Middle frontal gyrus (tissue), 1 donor: ENCODE measurements around the gene KLRC4.
"Not testable (repeated sequence)": the region's sequence is repeated elsewhere in the genome, so short reads cannot be mapped to it uniquely, and the experiment has no call there.

ENCODE experiments used
- DNase-seq: peaks from one replicate; pipeline ENCODE4 v3.0.0-alpha.2; 2015; ENCODE audit warnings: low spot score; ENCODE audit errors: extremely low spot score

The KLRC4 gene

DNA sequence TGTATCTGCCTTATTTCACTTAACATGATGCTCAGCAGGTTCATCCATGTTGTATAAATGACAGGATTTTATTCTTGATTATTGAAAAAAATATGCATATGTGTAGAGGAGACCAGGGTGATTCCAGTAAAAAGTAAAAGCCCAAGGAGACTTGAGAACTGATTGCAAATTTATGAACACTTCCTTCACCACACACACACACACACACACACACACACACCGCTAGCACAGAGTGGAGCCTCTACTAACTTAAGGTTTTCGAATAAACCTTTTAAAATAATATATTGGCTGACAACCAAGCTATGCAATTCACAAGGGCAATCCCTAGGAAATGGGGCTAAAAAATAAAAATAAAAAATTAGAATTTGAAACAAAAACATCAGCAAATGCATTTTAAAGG lies 11.4 kb downstream of the KLRC4 start:
- DNase-seq: no peak

DNA sequence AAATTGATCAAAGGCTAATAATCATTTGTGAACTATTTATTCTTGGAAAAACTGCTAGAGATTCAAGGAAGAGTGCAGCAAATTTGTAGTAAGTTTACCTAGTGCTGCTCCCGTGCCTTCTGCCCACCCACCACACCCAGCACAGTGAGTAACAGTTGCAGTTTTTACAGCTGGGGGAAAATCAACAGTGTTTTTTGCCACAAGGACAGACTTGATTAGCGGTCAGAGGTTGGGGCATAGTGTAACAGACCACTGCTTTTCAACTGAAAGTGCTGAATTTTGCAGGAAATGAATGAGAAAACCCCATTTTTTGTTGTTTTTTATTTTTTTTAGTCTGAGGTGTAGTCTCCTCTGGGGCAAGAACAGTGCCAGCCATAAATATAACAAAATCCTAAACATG lies 12.3 kb downstream of the KLRC4 start:
- DNase-seq: no peak

DNA sequence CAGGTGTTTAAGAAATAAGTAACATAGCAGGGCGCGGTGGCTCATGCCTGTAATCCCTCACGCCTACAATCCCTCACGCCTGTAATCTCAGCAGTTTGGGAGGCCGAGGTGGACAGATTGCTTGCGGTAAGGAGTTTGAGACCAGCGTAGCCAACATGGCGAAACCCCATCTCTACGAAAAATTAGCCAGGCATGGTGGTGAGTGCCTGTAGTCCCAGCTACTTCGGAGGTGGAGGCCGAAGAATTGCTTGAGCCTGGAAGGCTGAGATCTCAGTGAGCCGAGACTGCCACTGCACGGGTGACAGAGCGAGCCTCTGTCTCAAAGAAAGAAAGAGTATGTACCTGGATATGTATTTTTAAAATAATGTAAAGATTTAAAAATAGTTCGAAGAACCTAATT lies 13.4 kb downstream of the KLRC4 start:
- not testable (repeated sequence) for DNase-seq

DNA sequence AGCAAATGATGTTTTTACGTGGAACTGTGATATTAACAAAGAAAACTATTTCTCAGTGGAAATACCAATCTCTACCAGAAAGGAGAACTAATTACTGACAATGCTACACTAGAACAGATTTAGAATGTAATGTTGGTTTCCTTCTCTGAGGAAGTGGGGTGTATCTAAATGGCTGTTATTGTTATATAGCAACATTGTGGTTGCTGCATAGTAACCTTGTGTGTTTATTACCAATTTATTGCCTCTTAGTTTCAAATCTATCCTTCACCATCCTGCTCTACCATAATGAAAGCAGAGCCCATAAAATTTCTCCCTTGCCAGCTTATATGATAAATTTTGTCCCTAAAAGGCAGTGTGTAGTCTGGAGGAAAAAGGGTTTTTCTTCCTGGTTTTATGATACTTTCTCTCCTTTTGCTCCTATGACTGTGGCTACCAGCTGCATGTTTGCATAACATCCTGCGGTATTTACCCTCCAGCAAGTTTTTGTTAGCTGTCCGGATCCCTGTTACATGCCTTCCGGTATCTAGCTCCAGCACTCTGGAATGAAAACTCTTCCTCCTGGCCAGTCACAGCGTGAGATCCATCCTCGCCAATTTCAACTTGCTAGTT lies 14.1 kb downstream of the KLRC4 start:
- DNase-seq: no peak

DNA sequence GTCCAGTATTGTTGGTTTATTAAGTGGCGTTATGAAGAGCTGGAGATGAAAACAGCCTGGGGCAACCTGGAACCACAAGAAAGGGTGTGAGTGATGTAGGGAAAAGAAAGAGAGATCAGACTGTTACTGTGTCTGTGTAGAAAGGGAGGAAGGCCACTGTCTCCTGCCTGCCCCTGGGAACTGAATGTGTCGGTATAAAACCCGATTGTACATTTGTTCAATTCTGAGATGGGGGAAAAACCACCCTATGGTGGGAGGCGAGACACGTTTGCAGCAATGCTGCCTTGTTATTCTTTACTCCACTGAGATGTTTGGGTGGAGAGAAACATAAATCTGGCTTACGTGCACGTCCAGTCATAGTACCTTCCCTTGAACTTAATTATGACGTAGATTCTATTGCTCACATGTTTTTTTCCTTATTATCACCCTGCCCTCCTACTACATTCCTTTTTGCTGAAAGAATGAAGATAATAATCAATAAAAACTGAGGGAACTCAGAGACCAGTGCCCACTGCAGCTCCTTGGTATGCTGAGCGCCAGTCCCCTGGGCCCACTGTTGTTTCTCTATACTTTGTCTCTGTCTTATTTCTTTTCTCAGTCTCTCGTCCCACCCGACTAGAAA lies 14.9 kb downstream of the KLRC4 start:
- not testable (repeated sequence) for DNase-seq

DNA sequence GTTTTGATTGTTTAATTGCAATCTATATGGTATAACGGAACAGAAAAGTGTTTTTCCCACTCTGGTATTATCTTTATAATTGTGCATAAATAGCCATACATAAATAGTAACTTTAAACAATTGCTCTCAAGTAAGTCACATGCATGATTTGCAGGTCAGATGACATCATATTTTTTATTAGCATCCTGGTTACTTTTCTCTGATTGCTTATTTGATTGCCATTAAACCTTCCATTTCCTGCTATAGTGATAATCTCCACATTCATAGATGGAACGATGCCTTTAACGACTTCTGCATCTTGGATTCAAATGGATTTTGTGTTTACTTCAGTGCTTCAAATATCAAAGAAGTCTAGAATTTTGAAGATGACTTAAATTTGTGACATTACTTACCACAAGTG lies 16.3 kb downstream of the KLRC4 start:
- DNase-seq: no peak

DNA sequence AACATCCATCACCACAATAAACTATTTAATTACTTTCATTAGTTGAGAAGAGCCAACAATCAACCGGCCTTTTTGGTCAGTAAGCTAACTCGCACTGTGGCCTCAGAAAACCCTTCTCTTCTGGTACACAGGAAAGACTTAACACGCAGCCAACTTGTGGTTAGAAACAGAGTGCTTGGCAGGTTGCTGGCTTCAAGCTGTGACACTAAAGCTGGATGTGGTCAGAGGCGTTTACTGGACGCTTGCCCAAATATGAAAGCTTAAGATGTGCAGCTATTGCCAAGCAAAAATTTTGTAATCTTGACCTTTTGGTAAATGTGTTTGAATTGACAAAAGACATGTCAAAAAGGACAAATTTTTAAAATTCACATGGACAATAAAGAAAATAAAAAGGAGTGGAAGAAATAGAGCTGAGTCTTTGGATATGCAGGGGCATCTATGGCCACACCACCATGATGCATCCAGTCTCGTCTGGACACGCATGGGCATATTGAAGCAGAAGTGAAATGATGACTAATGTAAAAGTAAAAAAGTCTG lies 17.1 kb downstream of the KLRC4 start:
- no peak for DNase-seq

DNA sequence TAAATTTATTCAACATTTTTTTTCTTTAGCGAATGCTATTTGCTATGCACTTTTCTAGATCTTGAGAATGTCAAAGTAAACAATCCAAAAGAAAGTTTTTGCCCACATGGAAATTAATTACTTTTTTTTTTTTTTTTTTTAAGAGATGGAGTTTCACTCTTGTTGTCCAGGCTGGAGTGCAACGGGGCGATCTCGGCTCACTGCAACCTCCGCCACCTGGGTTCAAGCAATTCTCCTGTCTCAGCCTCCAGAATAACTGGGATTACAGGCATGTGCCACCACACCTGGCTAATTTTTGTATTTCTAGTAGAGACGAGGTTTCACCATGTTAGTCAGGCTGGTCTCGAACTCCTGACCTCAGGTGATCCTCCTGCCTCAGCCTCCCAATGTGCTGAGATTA lies 18.6 kb downstream of the KLRC4 start:
- not testable (repeated sequence) for DNase-seq

DNA sequence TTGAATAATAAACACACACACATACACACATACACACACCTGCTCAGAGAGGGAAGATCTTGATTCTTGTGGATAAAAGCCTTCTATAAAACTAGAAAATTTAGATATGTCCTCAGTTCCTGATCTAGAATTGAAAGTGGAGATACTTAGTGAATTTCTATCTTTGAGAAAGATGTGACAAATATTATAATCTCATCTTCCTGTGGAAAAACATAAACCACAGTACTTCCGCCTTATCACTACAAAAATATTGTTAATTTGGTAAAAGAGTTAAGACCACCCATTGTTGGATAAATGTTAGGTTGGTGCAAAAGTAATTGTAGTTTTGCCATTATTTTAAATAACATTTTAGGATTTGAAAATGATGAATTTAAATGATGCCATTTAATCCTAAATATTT lies 19.7 kb downstream of the KLRC4 start, which contains the start of gene KLRK1:
Gene KLRK1, minus strand, starts transcription at position 138 of the 400 bp plus-strand sequence. CDS start 1,231 bp downstream, outside the sequence.
- DNase-seq: no peak

DNA sequence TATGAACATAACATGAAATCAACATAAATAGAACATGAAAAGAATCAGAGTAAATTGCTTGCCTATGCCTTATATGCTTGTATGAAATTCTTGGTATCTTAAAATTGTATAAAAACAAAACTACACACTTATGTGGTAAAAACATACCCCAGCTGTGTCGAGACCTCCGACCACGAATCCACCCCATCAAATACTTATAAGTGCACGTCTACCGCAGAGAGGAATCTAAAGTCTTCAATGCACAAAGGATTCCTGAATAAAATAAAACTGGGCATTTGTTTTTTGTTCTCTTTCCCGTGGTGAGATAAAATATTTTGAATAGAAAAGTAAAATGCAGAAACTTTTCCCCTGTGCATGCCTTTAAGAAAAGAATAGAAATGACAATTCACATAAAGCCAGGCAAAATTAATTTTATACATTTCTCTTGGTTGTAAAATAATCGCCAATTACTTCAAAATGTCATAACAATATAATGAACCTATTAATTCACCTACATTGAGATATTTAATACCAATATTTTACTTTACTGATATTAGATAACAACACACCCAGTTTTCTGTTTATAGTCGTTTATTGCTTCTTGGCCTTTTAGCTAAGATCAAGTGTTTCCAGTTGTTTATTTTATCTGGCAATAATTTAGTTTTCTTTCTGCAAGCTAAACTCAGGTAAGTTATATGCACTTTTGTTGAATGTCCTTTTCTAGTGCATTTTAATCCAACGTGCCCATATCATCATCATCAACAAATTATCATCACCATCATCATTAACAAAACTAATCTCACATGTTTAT lies 20.7 kb downstream of the KLRC4 start:
- DNase-seq: no peak

DNA sequence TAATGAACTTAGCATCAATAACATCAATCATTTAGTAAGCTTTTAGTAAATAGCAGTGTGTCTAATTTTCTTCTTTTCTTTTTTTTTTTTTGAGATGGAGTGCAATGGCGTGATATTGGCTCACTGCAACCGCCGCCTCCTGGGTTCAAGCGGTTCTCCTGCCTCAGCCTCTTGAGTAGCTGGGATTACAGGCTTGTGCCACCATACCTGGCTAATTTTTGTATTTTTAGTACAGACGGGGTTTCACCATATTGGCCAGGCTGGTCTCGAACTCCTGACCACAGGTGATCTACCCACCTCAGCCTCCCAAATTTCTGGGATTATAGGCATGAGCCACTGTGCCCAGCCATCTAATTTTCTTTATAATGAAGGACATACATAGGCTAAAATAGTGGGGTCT lies 22.1 kb downstream of the KLRC4 start:
- DNase-seq: not testable (repeated sequence)

DNA sequence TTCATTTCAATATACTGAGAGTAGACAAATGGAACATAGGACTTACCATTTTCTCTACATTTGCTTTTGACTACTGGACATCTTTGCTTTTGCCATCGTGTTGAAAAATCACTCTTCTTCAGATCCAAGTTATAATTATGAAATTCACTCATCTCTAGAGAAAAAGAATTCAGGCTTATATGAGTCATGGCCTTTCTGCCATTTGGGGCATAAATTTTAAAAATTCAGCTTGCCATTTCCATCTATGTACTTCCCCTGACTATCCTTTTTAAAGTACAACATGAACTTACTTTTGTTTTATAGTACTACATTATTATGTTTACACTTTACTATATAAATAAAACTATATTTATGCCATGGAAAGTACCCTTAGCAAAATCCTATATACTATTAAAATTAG lies 22.7 kb downstream of the KLRC4 start:
- no peak for DNase-seq

DNA sequence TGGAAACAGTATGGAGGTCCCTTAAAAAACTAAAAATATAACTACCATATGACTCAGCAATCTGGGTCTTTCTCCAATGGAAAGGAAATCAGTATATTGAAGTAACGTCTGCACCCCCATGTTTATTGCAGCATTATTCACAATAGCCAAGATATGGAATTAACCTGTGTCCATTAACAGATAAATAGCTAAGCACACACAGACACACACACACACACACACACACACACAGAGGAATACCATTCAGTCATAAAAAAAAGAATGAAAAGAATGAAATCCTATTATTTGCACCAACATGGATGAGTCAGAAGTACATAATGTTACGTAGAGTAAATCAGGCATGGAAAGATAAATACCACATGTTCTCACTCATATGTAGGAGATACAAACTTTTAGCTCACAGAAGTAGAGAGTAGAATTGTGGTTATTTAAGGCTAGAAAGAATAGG lies 24.4 kb downstream of the KLRC4 start:
- DNase-seq: no peak

DNA sequence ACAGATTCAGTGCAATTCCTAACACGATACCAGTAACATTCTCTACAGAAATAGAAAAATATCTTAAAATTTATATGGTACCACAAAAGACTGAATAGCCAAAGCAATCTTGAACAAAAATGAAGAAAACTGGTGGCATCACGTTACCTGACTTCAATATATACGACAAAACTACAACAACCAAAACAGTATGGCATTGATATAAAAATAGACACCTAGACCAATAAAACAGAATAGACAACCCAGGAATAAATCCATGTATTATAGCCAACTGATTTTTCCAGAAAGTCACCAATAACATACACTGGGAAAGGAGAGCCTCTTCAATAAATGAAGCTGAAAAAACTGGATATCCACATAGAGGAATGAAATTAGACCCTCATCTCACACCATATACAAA lies 25.4 kb downstream of the KLRC4 start:
- no peak for DNase-seq

DNA sequence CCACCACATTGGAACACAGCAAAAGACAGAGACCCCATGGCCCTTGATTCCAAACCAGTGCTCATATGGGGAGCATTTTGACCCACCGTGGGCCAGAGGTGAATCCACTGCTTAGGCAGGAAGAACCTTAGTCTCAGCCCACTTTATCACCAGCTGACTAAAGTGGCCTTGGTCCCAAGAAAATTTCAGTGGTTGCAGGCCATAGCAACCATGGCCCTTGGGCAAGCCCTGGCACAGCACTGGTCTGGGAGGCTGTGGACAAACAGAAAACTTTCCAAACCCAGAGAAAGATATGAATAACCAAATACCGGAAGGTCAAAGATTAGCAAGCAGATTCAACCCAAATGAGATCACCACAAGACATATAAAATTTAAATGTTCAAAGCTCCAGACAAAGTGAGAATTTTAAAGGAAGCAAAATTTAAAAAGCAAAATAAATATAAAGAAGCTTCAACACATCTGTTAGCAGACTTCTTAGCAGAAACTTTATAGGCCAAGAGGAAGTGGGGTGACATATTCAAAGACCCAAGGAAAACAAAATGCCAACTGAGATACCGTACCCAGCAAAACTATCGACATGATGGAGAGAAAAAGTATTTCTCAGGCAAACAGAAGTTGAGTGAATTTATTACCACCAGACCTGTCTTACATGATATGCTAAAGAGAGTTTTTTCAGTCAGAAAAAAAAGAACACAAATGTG lies 27.5 kb downstream of the KLRC4 start:
- no peak for DNase-seq

DNA sequence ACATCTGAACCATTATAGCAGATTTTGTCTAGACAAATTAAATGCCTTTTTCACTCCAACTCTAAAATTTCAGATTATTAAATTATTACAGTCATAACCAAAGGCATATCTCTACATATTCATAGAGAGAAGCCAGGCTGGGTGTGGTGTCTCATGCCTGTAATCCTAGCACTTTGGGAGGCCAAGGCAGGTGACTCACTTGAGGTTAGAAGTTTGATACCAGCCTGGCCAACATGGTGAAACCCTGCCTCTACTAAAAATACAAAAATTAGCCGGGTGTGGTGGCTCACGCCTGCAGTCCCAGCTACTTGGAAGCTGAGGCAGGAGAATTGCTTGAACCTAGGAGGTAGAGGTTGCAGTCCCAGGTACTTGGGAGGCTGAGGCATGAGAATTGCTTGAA lies 30.8 kb downstream of the KLRC4 start:
- DNase-seq: not testable (repeated sequence)

DNA sequence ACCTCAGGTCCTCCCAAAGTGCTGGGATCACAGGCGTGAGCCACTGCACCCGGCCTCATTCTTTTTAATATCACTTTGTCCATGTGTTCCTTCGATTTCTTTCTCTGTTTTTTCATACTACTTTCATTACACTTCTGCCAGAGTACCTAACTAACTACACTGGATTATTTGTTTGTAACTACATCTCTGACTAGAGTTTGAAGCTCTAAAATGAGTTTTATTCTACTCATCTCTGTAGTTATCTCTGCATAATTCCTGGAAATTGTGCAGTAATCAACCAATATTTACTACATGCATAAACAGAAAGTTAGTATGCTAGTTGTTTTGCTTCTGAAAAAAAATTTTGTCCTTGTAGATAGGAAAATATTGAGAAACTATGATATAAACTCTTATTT lies 34.9 kb downstream of the KLRC4 start:
- DNase-seq: no peak

DNA sequence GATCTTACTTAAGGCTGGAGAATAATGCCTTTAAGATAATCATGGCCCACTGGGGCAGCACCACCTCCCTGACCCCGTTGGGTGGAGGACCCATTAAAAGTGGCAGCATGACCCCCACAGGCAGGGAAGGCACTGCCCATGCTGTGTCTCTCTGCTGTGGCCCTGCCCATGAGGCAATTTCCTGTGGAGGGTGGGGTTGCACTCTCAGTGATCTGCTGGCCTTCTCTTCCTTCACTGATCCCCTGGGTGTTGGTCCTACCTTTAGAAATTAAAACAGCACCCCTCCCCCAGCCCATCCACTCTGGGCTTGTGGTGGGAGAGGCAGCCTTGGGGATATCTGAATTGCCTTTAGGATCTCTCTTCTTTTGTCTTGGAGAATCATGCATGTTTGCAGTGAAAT lies 37.0 kb downstream of the KLRC4 start:
- no peak for DNase-seq

DNA sequence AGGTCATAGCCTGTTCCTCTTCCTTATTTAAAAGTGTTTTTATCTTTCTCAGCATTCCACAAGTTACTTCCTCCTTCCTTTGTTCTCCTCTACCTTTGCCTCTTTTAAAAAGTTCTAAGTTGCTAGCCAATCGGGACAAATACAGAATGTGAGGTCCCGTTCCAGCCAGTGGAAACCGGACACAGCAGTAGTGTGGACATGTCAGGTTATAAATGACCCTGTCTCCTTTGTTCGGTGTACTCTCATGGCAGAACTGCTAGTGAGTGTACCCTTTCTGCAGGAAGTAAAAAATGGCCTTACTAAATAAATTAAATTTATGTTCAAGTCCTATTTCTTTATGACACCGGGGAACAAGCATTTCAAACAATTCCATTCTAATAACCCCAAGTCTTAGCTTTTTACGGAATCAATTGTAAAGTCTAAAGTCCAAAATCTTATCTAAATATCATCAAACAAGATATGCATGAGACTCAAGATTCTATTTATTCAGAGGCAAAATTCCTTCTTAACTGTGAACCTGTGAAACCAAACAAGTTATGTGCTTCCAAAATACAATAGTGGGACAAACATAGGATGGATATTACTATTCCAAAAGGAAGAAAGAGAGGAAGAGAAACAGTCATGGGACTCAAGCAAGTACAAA lies 37.5 kb downstream of the KLRC4 start:
- DNase-seq: not testable (repeated sequence)

DNA sequence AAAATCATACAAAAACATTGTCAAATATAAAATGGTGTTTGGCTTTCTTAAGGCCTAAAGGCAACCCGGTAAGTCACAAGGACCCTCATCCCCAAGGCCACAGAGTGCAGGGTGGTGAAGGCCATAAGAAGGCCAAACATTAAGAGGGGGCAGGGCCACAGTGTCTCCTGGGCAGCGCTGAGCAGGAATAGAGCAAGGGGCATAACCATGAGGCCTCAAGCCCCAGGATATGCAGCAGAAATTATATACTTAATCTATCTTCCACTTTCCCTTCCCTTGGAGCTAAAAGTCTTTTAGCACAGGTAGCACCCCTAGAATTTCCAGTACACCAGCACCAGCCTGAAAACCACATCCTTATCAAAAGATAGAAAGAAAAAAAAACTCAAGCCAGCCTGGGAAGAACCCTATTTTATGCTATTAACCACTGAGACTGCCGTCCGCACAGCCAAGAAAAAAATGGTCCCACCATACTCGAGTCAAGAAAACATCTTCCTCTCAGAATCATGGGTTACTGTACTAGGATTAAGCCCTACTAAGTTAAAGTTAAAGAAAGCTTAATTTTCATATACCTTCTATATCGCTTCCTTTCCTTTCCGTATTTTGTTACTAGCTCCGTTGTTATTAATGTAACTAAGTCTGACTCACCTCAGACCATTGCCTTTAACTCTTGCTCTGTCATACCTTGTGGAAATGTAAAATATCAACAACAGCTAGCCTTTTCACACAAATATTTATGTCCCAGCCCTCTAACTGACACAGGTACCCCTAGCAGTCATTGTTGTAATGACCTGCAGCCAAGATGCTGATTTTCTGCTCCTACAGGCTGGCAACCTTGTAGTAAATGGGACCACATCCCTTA lies 39.8 kb downstream of the KLRC4 start:
- DNase-seq: no peak
